ENCODE results near the gene KRT82.

DNA sequence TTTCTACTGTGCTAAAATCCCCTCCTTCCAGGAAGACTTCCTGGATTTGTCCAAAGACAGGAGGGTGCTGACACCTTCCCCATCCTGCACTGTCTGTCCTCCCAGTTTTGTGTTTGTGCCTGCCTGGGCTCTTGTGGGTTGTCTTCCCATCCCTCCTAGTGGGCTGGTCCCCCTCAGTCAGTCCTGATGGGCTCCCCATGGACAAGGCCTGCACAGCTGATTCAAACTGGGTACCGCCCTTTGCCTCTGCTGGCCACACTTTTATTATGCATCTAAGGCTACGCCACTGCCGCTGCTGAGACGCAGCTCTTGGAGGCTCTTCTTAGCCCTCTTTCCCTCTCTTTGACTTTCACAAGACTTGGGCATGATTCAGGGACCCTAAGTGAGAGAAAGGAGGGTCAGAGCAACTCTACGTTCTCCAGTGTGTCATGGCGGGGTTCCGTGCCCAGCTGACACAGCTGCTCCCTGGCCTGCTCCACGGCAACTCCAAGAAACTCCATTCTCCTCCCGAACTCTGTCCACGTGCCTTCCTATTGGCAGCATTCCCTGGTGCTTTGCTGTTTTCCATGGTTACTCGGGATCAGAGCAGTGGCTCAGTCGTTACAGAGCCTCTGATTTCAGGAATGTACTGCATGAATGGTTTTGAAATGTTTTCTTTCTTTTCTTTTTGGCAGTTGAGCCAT lies 35.1 kb downstream of the KRT82 start:
- TF ChIP-seq, protein P1, sequence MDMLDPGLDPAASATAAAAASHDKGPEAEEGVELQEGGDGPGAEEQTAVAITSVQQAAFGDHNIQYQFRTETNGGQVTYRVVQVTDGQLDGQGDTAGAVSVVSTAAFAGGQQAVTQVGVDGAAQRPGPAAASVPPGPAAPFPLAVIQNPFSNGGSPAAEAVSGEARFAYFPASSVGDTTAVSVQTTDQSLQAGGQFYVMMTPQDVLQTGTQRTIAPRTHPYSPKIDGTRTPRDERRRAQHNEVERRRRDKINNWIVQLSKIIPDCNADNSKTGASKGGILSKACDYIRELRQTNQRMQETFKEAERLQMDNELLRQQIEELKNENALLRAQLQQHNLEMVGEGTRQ (IDR thresholded peaks at IDR 0.05; ENCODE audit: low read length): no peak
- TF ChIP-seq TAF7 (optimal IDR thresholded peaks at IDR 0.05; ENCODE audit: borderline replicate concordance, low read depth, low read length): no peak
